GM18499 (cell line): ENCODE measurements around the gene GRAMD1A.
"Not testable (repeated sequence)": the region's sequence is repeated elsewhere in the genome, so short reads cannot be mapped to it uniquely, and the experiment has no call there.

Experiments
- ATAC-seq: cut with Tn5 transposase; IDR thresholded peaks from one replicate; pipeline ENCODE4 v1.9.1; 2021; ENCODE audit warnings: moderate number of reproducible peaks; ENCODE audit not compliant: insufficient read depth, unreplicated experiment

Gene GRAMD1A

GRCh38 chr19:35049456-35049855 lies 49.3 kb downstream of the GRAMD1A start:
- no peak for ATAC-seq

GRCh38 chr19:35050662-35051061 lies 50.5 kb downstream of the GRAMD1A start:
- not testable (repeated sequence) for ATAC-seq

GRCh38 chr19:35051268-35051667 lies 51.1 kb downstream of the GRAMD1A start:
- ATAC-seq, result not testable (repeated sequence)

- no peak for ATAC-seq
Measured at GRCh38 chr19:35051796-35052195, 51.7 kb downstream of the GRAMD1A start.

GRCh38 chr19:35052599-35053190 lies 52.6 kb downstream of the GRAMD1A start:
- ATAC-seq, result no peak

- no peak for ATAC-seq
Measured at GRCh38 chr19:35053667-35054293, 53.7 kb downstream of the GRAMD1A start.

GRCh38 chr19:35054626-35055025 lies 54.5 kb downstream of the GRAMD1A start:
- ATAC-seq, result no peak

- ATAC-seq, result no peak
Measured at GRCh38 chr19:35055715-35056179, 55.6 kb downstream of the GRAMD1A start.

GRCh38 chr19:35056513-35057063 lies 56.5 kb downstream of the GRAMD1A start:
- no peak for ATAC-seq

- ATAC-seq, result no peak
Measured at GRCh38 chr19:35058370-35058769, 58.2 kb downstream of the GRAMD1A start.

GRCh38 chr19:35059006-35059798 lies 59.1 kb downstream of the GRAMD1A start:
- ATAC-seq, result no peak

- ATAC-seq, result no peak
Measured at GRCh38 chr19:35059799-35060091, 59.6 kb downstream of the GRAMD1A start.

- ATAC-seq, result no peak
Measured at GRCh38 chr19:35060160-35060855, 60.2 kb downstream of the GRAMD1A start.

- ATAC-seq, result no peak
Measured at GRCh38 chr19:35061583-35062373, 61.7 kb downstream of the GRAMD1A start.

GRCh38 chr19:35062942-35063341 lies 62.8 kb downstream of the GRAMD1A start:
- no peak for ATAC-seq

- no peak for ATAC-seq
Measured at GRCh38 chr19:35063940-35064818, 64.1 kb downstream of the GRAMD1A start.

- no peak for ATAC-seq
Measured at GRCh38 chr19:35065574-35065973, 65.5 kb downstream of the GRAMD1A start.

GRCh38 chr19:35066121-35066520 lies 66.0 kb downstream of the GRAMD1A start:
- ATAC-seq, result no peak
